Coronary artery (tissue), 2 donors: ENCODE data around the gene TOR2A.

Experiments
- DNase-seq: peaks from one replicate; pipeline ENCODE4 v3.0.0-alpha.2; 2017; ENCODE audit warnings: low spot score
- H3K27ac ChIP-seq, 2 donors: fragments of 200-600 bp; sonication (generic); one replicate each; pipeline ENCODE4 v1.5.1; 2016 to 2019
- H3K4me3 ChIP-seq: fragments of 200-600 bp; sonication (generic); 2 replicates; pipeline ENCODE4 v1.5.1; 2016; ENCODE audit warnings: mild to moderate bottlenecking, moderate library complexity
- CTCF ChIP-seq: fragments of 200-600 bp; sonication (generic); IDR thresholded peaks from one replicate; pipeline ENCODE4 v1.5.1; 2019; ENCODE audit warnings: antibody characterized with exemption

Gene TOR2A

GRCh38 chr9:127697575-127697974 lies 37.5 kb downstream of the TOR2A start:
- DNase-seq, result no peak
- Histone ChIP-seq H3K4me3 (no peak overlapping the region), H3K27ac (no peak overlapping the region)
- TF ChIP-seq CTCF, result no peak

- Histone ChIP-seq H3K27ac (no peak overlapping the region), H3K4me3 (no peak overlapping the region)
- DNase-seq, result no peak
- no peak for TF ChIP-seq CTCF
These were observed 40.0 kb downstream of the TOR2A start for GRCh38 chr9:127694890-127695720.

GRCh38 chr9:127693697-127694096 lies 41.4 kb downstream of the TOR2A start:
- no peak overlapping the region for H3K27ac ChIP-seq
- no peak for TF ChIP-seq CTCF
- no peak overlapping the region for H3K4me3 ChIP-seq
- no peak for DNase-seq

- TF ChIP-seq CTCF, result no peak
- DNase-seq, result no peak
- H3K4me3 ChIP-seq, result no peak overlapping the region
- H3K27ac ChIP-seq, result no peak overlapping the region
These were observed 42.0 kb downstream of the TOR2A start for GRCh38 chr9:127693143-127693542.

- no peak overlapping the region for H3K4me3 ChIP-seq
- TF ChIP-seq CTCF, result no peak
- no peak overlapping the region for H3K27ac ChIP-seq
- no peak for DNase-seq
These were observed 43.0 kb downstream of the TOR2A start for GRCh38 chr9:127692071-127692470.

- DNase-seq, result no peak
- H3K4me3 ChIP-seq, result no peak overlapping the region
- TF ChIP-seq CTCF, result no peak
- no peak overlapping the region for H3K27ac ChIP-seq
These were observed 44.4 kb downstream of the TOR2A start for GRCh38 chr9:127690735-127691134.

- H3K27ac ChIP-seq, result no peak overlapping the region
- DNase-seq, result no peak
- TF ChIP-seq CTCF, result no peak
These were observed 45.6 kb downstream of the TOR2A start for GRCh38 chr9:127689329-127690000.

More at GRCh38 chr9:127689329-127690000, 45.6 kb downstream of the TOR2A start:
- no peak overlapping the region for H3K4me3 ChIP-seq
